Thyroid gland (tissue), 4 donors: ENCODE measurements around the gene NUP214. TPM values are rescaled to one million over a fixed set of nuclear protein-coding genes. Genes with fewer than 3 reads are reported as not detected.

Source experiments
- DNase-seq, 2 donors: peaks; one replicate each; pipeline ENCODE4 v3.0.0-alpha.2; 2019
- H3K27ac ChIP-seq, 3 donors: fragments of 200-600 bp; sonication (generic); 1 replicate in 2 of 3; 2 replicates in 1 of 3; pipeline ENCODE4 v1.5.1; 2016 to 2019; ENCODE audit warnings: mild to moderate bottlenecking in 1 of 3, moderate library complexity in 1 of 3
- H3K27me3 ChIP-seq: fragments of 200-600 bp; sonication (generic); one replicate; pipeline ENCODE4 v1.5.1; 2019
- H3K36me3 ChIP-seq, 2 donors: fragments of 200-600 bp; sonication (generic); one replicate each; pipeline ENCODE4 v1.5.1; 2016 to 2019
- H3K4me1 ChIP-seq, 2 donors: fragments of 200-600 bp; sonication (generic); one replicate each; pipeline ENCODE4 v1.5.1; 2017 to 2019
- H3K4me3 ChIP-seq, 3 donors: fragments of 200-600 bp; sonication (generic); replicated peaks in 1 of 3; 1 replicate in 2 of 3; 2 replicates in 1 of 3; pipeline ENCODE4 v1.5.1; 2016; ENCODE audit warnings: mild to moderate bottlenecking in 1 of 3
- H3K9me3 ChIP-seq: fragments of 200-600 bp; sonication (generic); one replicate; pipeline ENCODE4 v1.5.1; 2017
- CTCF ChIP-seq, 6 experiments: fragments of 200-600 bp in 3 of 6; fragments of 450-650 bp in 3 of 6; sonication (generic) in 3 of 6; IDR thresholded peaks; one replicate each; pipeline ENCODE4 v1.5.1; 2016 to 2019; ENCODE audit warnings: antibody characterized with exemption in 6 of 6, mild to moderate bottlenecking in 2 of 6, inconsistent platforms in 1 of 6, moderate library complexity in 1 of 6
- POLR2A ChIP-seq, 2 donors: fragments of 450-650 bp; IDR thresholded peaks; one replicate each; pipeline ENCODE4 v1.6.1; 2017; ENCODE audit warnings: antibody characterized with exemption in 2 of 2, mild to moderate bottlenecking in 2 of 2, moderate library complexity in 1 of 2
- WGBS, 2 donors: methylation state at CpG; one replicate each; pipeline ENCODE4 v1.1.5; 2017; 5-methylcytosine and 5-hydroxymethylcytosine counted together
- intact Hi-C: fragments of 100-400 bp; cut with DNase I; formaldehyde crosslinking; loops from one replicate; pipeline ENCODE4 v1.15.1; 2023
- total RNA-seq, 4 donors: library from RNA; depleted of rRNA; stranded (reverse); fragments of >200 nt; gene quantifications; one replicate each; pipeline ENCODE4 v1.2.3, GENCODE V29; 2016

Gene NUP214
- total RNA-seq, 4 donors from 2014 or later, result 27.3 to 59.2 (median 46.6) TPM

- intact Hi-C loops, result no loop called here
These were observed 43.5 kb upstream of the NUP214 start for GRCh38 chr9:131081868-131082267.

GRCh38 chr9:131082774-131083512, 42.4 kb upstream of the NUP214 start:
- Histone ChIP-seq H3K9me3 (no peaks in the 10 kb centered on the region), H3K4me1 (peaks cover 3 to 12% of the 10 kb centered on the region in 2 donors), H3K27ac (no peak overlapping the region), H3K4me3 (no peak overlapping the region), H3K36me3 (no peaks in the 10 kb centered on the region), H3K27me3 (no peaks in the 10 kb centered on the region)
- intact Hi-C loops, result no loop called here
- DNase-seq, result no peak
- TF ChIP-seq POLR2A (IDR thresholded peaks at IDR 0.05), result no peak
- no peak for TF ChIP-seq CTCF (IDR thresholded peaks at IDR 0.05)
- WGBS, 2 donors, result 85 to 90% methylated on average over 10 to 11 of the region's 11 CpGs

More at GRCh38 chr9:131081868-131082267, 43.5 kb upstream of the NUP214 start:
- Histone ChIP-seq H3K9me3 (no peaks in the 10 kb centered on the region), H3K36me3 (no peaks in the 10 kb centered on the region), H3K27me3 (no peaks in the 10 kb centered on the region), H3K27ac (no peak overlapping the region), H3K4me1 (peaks cover 3 to 15% of the 10 kb centered on the region in 2 donors), H3K4me3 (no peak overlapping the region)
- DNase-seq, result no peak
- 95 to 97% methylated on average over 9 of the region's 9 CpGs for WGBS, 2 donors
- TF ChIP-seq CTCF (IDR thresholded peaks at IDR 0.05), result no peak
- no peak for TF ChIP-seq POLR2A (IDR thresholded peaks at IDR 0.05)

GRCh38 chr9:131084661-131085369, 40.6 kb upstream of the NUP214 start:
- TF ChIP-seq CTCF (IDR thresholded peaks at IDR 0.05) (no peak), POLR2A (IDR thresholded peaks at IDR 0.05) (no peak)
- H3K4me1 ChIP-seq, result peaks cover 3 to 12% of the 10 kb centered on the region in 2 donors
- peak; percentile 53 to 69 for DNase-seq
- intact Hi-C loops, result no loop called here
- no peak overlapping the region for H3K4me3 ChIP-seq
- H3K27me3 ChIP-seq, result no peaks in the 10 kb centered on the region
- 31 to 38% methylated on average over 8 of the region's 8 CpGs for WGBS, 2 donors
- H3K27ac ChIP-seq, result peak overlapping the region in 1 of 3 donors; percentile 1
- H3K36me3 ChIP-seq, result no peaks in the 10 kb centered on the region
- no peaks in the 10 kb centered on the region for H3K9me3 ChIP-seq

GRCh38 chr9:131085370-131086122, 39.8 kb upstream of the NUP214 start:
- H3K27me3 ChIP-seq, result no peaks in the 10 kb centered on the region
- H3K4me3 ChIP-seq, result no peak overlapping the region
- WGBS, 2 donors, result 55 to 61% methylated on average over 16 to 23 of the region's 23 CpGs
- H3K36me3 ChIP-seq, result no peaks in the 10 kb centered on the region
- TF ChIP-seq CTCF (IDR thresholded peaks at IDR 0.05) (no peak), POLR2A (IDR thresholded peaks at IDR 0.05) (no peak)
- H3K9me3 ChIP-seq, result no peaks in the 10 kb centered on the region
- intact Hi-C loops, result no loop called here
- peak overlapping the region in 2 of 3 donors; percentile 38 to 51 for H3K27ac ChIP-seq
- H3K4me1 ChIP-seq, result peaks cover 3 to 12% of the 10 kb centered on the region in 2 donors
- DNase-seq, result peak; percentile 81 to 88
